Esophagus squamous epithelium (tissue), 5 donors: ENCODE data around the gene KIAA0408. TPM values are rescaled to one million over a fixed set of nuclear protein-coding genes. Genes with fewer than 3 reads are reported as not detected.

ENCODE experiments used
- DNase-seq: peaks from one replicate; lab custom pipeline; 2025; lab: John Stamatoyannopoulos, UW
- H3K27ac ChIP-seq, 4 donors: fragments of 200-600 bp; sonication (generic); one replicate each; pipeline ENCODE4 v1.5.1; 2016 to 2019; ENCODE audit warnings: mild to moderate bottlenecking in 1 of 4
- H3K27me3 ChIP-seq, 4 donors: fragments of 200-600 bp; sonication (generic); 1 replicate in 3 of 4; 2 replicates in 1 of 4; pipeline versions ENCODE4 v1.5.1 to v1.6.0; 2017 to 2021; ENCODE audit warnings: antibody characterized with exemption in 1 of 4
- H3K36me3 ChIP-seq, 3 donors: fragments of 200-600 bp; sonication (generic); one replicate each; pipeline ENCODE4 v1.5.1; 2016 to 2019
- H3K4me1 ChIP-seq, 3 donors: fragments of 200-600 bp; sonication (generic); one replicate each; pipeline ENCODE4 v1.5.1; 2017 to 2019
- H3K4me3 ChIP-seq, 4 donors: fragments of 200-600 bp; sonication (generic); 1 replicate in 3 of 4; 2 replicates in 1 of 4; pipeline ENCODE4 v1.5.1; 2016 to 2019; ENCODE audit warnings: mild to moderate bottlenecking in 2 of 4, moderate library complexity in 1 of 4
- H3K9me3 ChIP-seq, 3 donors: fragments of 200-600 bp; sonication (generic); one replicate each; pipeline ENCODE4 v1.5.1; 2016 to 2019
- POLR2A ChIP-seq, 4 donors: fragments of 450-650 bp; IDR thresholded peaks; one replicate each; pipeline ENCODE4 v1.6.1; 2017; ENCODE audit warnings: antibody characterized with exemption in 4 of 4, mild to moderate bottlenecking in 4 of 4, moderate library complexity in 3 of 4
- WGBS, 2 donors: methylation state at CpG; one replicate each; pipeline ENCODE4 v1.1.5; 2018; 5-methylcytosine and 5-hydroxymethylcytosine counted together
- intact Hi-C: fragments of 100-400 bp; cut with DNase I; formaldehyde crosslinking; loops from one replicate; pipeline ENCODE4 v1.15.0; 2022
- total RNA-seq, 4 donors: library from RNA; depleted of rRNA; stranded (reverse); fragments of >200 nt; gene quantifications; one replicate each; pipeline ENCODE4 v1.1.0, GENCODE V29; 2016
- TF ChIP-seq, protein P1 (sequence below), 6 experiments: fragments of 450-650 bp in 4 of 6; fragments of 200-600 bp in 2 of 6; sonication (generic) in 2 of 6; IDR thresholded peaks; one replicate each; pipeline ENCODE4 v1.5.1; 2016 to 2019; ENCODE audit warnings: antibody characterized with exemption in 6 of 6, mild to moderate bottlenecking in 4 of 6, moderate library complexity in 4 of 6
- donor health status: DM: yes; HTN: yes; CAD: no.

The KIAA0408 gene
- total RNA-seq, 4 donors from 2014 or later, result 0.34 to 16.4 (median 2.0) TPM

GRCh38 chr6:127475135-127475822 is 16.1 kb upstream of the KIAA0408 start:
- no peak for DNase-seq
- Histone ChIP-seq H3K27ac (no peak overlapping the region), H3K27me3 (no peaks in the 10 kb centered on the region), H3K36me3 (peaks cover 0 to 3% (median 0%) of the 10 kb centered on the region in 3 donors), H3K9me3 (no peaks in the 10 kb centered on the region), H3K4me3 (no peak overlapping the region), H3K4me1 (no peaks in the 10 kb centered on the region)
- TF ChIP-seq, protein P1, sequence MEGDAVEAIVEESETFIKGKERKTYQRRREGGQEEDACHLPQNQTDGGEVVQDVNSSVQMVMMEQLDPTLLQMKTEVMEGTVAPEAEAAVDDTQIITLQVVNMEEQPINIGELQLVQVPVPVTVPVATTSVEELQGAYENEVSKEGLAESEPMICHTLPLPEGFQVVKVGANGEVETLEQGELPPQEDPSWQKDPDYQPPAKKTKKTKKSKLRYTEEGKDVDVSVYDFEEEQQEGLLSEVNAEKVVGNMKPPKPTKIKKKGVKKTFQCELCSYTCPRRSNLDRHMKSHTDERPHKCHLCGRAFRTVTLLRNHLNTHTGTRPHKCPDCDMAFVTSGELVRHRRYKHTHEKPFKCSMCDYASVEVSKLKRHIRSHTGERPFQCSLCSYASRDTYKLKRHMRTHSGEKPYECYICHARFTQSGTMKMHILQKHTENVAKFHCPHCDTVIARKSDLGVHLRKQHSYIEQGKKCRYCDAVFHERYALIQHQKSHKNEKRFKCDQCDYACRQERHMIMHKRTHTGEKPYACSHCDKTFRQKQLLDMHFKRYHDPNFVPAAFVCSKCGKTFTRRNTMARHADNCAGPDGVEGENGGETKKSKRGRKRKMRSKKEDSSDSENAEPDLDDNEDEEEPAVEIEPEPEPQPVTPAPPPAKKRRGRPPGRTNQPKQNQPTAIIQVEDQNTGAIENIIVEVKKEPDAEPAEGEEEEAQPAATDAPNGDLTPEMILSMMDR (IDR thresholded peaks at IDR 0.05), result no peak
- no peak for TF ChIP-seq POLR2A (IDR thresholded peaks at IDR 0.05)
- 89 to 96% methylated on average over 20 to 45 of the region's 87 CpGs for WGBS, 2 donors
- intact Hi-C loops, result no loop called here

GRCh38 chr6:127471379-127472255 is 12.4 kb upstream of the KIAA0408 start:
- DNase-seq, result no peak
- intact Hi-C loops, result no loop called here
- WGBS, 2 donors, result 56 to 60% methylated on average over 5 of the region's 5 CpGs

DNA sequence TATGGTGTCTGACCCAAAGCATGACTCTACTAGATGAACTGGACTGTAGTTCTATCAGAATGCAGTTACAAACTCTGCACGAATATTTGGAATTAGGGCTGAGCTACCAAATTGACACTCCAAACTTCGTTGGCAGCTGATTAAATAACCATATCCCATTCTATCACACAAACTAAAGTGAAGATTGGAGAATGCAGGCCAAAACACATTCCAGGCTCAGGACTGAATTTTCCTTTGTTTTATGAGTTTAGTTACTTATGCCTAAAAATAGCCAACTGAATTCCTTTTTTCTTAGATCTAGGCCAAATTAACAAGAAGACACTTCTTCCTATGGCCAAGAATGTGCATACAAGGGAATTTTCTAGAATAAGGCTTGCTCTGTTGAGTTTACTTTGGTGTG is 9.7 kb upstream of the KIAA0408 start:
- TF ChIP-seq, protein P1 (IDR thresholded peaks at IDR 0.05), result no peak
- no peak for TF ChIP-seq POLR2A (IDR thresholded peaks at IDR 0.05)
- intact Hi-C loops, result loop anchor here (5.0 kb wide), 1 partner anchor 68 kb away; no protein-coding TSS in a partner anchor
- no peaks in the 10 kb centered on the region for H3K36me3 ChIP-seq
- no peak overlapping the region for H3K27ac ChIP-seq
- H3K27me3 ChIP-seq, result no peaks in the 10 kb centered on the region
- H3K4me3 ChIP-seq, result no peak overlapping the region
- H3K9me3 ChIP-seq, result no peaks in the 10 kb centered on the region
- WGBS, 2 donors, result 56 to 78% methylated on average over 2 of the region's 2 CpGs
- DNase-seq, result no peak
- H3K4me1 ChIP-seq, result peaks cover 0 to 10% (median 0%) of the 10 kb centered on the region in 3 donors

More at GRCh38 chr6:127471379-127472255, 12.4 kb upstream of the KIAA0408 start:
- no peak overlapping the region for H3K4me3 ChIP-seq
- H3K9me3 ChIP-seq, result no peaks in the 10 kb centered on the region
- H3K4me1 ChIP-seq, result no peaks in the 10 kb centered on the region
- no peak for TF ChIP-seq POLR2A (IDR thresholded peaks at IDR 0.05)
- TF ChIP-seq, protein P1 (IDR thresholded peaks at IDR 0.05), result no peak
- H3K27me3 ChIP-seq, result no peaks in the 10 kb centered on the region
- no peak overlapping the region for H3K27ac ChIP-seq
- peaks cover 0 to 3% (median 0%) of the 10 kb centered on the region in 3 donors for H3K36me3 ChIP-seq

DNA sequence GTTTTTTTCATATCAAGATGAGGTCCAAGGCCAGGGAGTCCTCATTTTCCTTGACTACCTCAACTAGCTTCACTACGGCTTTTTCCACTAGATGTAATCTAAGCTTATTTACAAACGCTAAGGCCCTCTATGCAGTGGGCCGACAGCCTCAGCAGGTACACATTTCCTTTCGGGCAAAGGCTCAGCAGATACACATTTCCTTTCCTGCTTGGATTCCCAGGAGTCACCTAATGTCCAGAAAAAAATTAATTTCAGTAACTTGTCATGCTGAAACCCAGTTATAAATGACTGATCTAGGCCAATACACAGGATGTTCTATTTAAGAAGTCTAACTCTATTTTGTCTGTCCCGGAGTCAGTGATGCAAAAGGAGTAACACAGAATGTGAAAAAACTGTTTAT is 7.2 kb upstream of the KIAA0408 start:
- WGBS, 2 donors, result 76 to 85% methylated on average over 5 of the region's 5 CpGs
- H3K36me3 ChIP-seq, result no peaks in the 10 kb centered on the region
- no peaks in the 10 kb centered on the region for H3K9me3 ChIP-seq
- DNase-seq, result no peak
- no peak overlapping the region for H3K27ac ChIP-seq
- peaks cover 0 to 17% (median 0%) of the 10 kb centered on the region in 3 donors for H3K4me1 ChIP-seq
- intact Hi-C loops, result loop anchor here (5.0 kb wide), 1 partner anchor 71 kb away; no protein-coding TSS in a partner anchor
- no peak for TF ChIP-seq POLR2A (IDR thresholded peaks at IDR 0.05)
- TF ChIP-seq, protein P1 (IDR thresholded peaks at IDR 0.05), result no peak
- no peak overlapping the region for H3K4me3 ChIP-seq
- no peaks in the 10 kb centered on the region for H3K27me3 ChIP-seq
